Mesenchymal stem cell (in vitro differentiated cells and primary cell): ENCODE measurements around the gene ABHD17C.
A peak's percentile ranks its signal among the peaks of the same experiment; 100 is the strongest.

ENCODE experiments used
- DNase-seq: peaks from one replicate; pipeline ENCODE4 v3.0.0-alpha.2; 2013
- H2AFZ ChIP-seq: one replicate; pipeline ENCODE4 v1.6.1; 2013; ENCODE audit warnings: low read depth, mild to moderate bottlenecking, control low read depth, inconsistent platforms, low read length, moderate library complexity
- H2AK5ac ChIP-seq: 2 replicates; pipeline ENCODE4 v1.6.1; 2013; ENCODE audit warnings: low read length, moderate library complexity, mild to moderate bottlenecking, inconsistent platforms; ENCODE audit not compliant: severe bottlenecking
- H2BK120ac ChIP-seq: one replicate; pipeline ENCODE4 v1.6.1; 2013; ENCODE audit warnings: low read depth, mild to moderate bottlenecking, inconsistent platforms, low read length, moderate library complexity
- H2BK12ac ChIP-seq, 2 experiments: one replicate each; pipeline ENCODE4 v1.6.1; 2013; ENCODE audit warnings: inconsistent platforms in 2 of 2, low read length in 2 of 2, mild to moderate bottlenecking in 2 of 2, moderate library complexity in 2 of 2, control low read depth in 1 of 2
- H2BK15ac ChIP-seq: one replicate; pipeline ENCODE4 v1.6.1; 2013; ENCODE audit warnings: mild to moderate bottlenecking, low read depth, inconsistent platforms; ENCODE audit not compliant: poor library complexity, severe bottlenecking
- H2BK5ac ChIP-seq: 2 replicates; pipeline ENCODE4 v1.6.1; 2013; ENCODE audit warnings: low read depth, mild to moderate bottlenecking, low read length, control low read depth, inconsistent platforms; ENCODE audit not compliant: poor library complexity, severe bottlenecking
- H3K14ac ChIP-seq, 2 experiments: one replicate each; pipeline ENCODE4 v1.6.1; 2013; ENCODE audit warnings: inconsistent platforms in 2 of 2, low read length in 2 of 2, control low read depth in 1 of 2, mild to moderate bottlenecking in 1 of 2, moderate library complexity in 1 of 2
- H3K18ac ChIP-seq, 2 experiments: one replicate each; pipeline ENCODE4 v1.6.1; 2013; ENCODE audit warnings: inconsistent platforms in 2 of 2, low read length in 2 of 2, control low read depth in 1 of 2, low read depth in 1 of 2, mild to moderate bottlenecking in 1 of 2
- H3K23ac ChIP-seq, 2 experiments: one replicate each; pipeline ENCODE4 v1.6.1; 2013; ENCODE audit warnings: inconsistent platforms in 2 of 2, low read length in 2 of 2, mild to moderate bottlenecking in 2 of 2, moderate library complexity in 2 of 2, control low read depth in 1 of 2
- H3K27ac ChIP-seq: 2 replicates; pipeline ENCODE4 v1.5.1; 2013; ENCODE audit warnings: mild to moderate bottlenecking, moderate library complexity, low read length, control low read depth, inconsistent platforms; ENCODE audit not compliant: poor library complexity, severe bottlenecking
- H3K27me3 ChIP-seq, 2 experiments: 2 replicates each; pipeline versions ENCODE4 v1.6.1 to v1.7.0; 2013; ENCODE audit warnings: low read length in 2 of 2, mild to moderate bottlenecking in 2 of 2, moderate library complexity in 2 of 2, control low read depth in 1 of 2, inconsistent platforms in 1 of 2; ENCODE audit not compliant: control insufficient read depth in 1 of 2, insufficient read depth in 1 of 2
- H3K36me3 ChIP-seq, 2 experiments: 2 replicates each; pipeline versions ENCODE4 v1.6.1 to v1.7.0; 2013; ENCODE audit warnings: low read length in 2 of 2, control low read depth in 1 of 2, inconsistent platforms in 1 of 2, low read depth in 1 of 2, mild to moderate bottlenecking in 1 of 2; ENCODE audit not compliant: insufficient read depth in 2 of 2, control insufficient read depth in 1 of 2
- H3K4ac ChIP-seq, 2 experiments: one replicate each; pipeline ENCODE4 v1.6.1; 2013; ENCODE audit warnings: inconsistent platforms in 2 of 2, low read length in 2 of 2, mild to moderate bottlenecking in 2 of 2, moderate library complexity in 2 of 2, control low read depth in 1 of 2, low read depth in 1 of 2
- H3K4me1 ChIP-seq: 2 replicates; pipeline ENCODE4 v1.6.1; 2013; ENCODE audit warnings: low read depth, low read length, control low read depth; ENCODE audit not compliant: control insufficient read depth, insufficient read depth
- H3K4me2 ChIP-seq: 2 replicates; pipeline ENCODE4 v1.6.1; 2013; ENCODE audit warnings: low read length, mild to moderate bottlenecking, inconsistent platforms; ENCODE audit not compliant: poor library complexity, severe bottlenecking
- H3K4me3 ChIP-seq, 2 experiments: 2 replicates each; pipeline versions ENCODE4 v1.5.1 to v1.7.0; 2013; ENCODE audit warnings: low read length in 2 of 2, mild to moderate bottlenecking in 2 of 2, control low read depth in 1 of 2, low read depth in 1 of 2; ENCODE audit not compliant: insufficient read depth in 1 of 2
- H3K79me1 ChIP-seq: replicated peaks from 2 replicates; pipeline ENCODE4 v1.6.1; 2013; ENCODE audit warnings: mild to moderate bottlenecking, control low read depth, low read length, inconsistent platforms; ENCODE audit not compliant: poor library complexity, severe bottlenecking
- H3K9ac ChIP-seq: 2 replicates; pipeline ENCODE4 v1.7.0; 2013; ENCODE audit warnings: mild to moderate bottlenecking, low read length, moderate library complexity
- H3K9me3 ChIP-seq: 2 replicates; pipeline ENCODE4 v1.7.0; 2013; ENCODE audit warnings: mild to moderate bottlenecking, low read length; ENCODE audit not compliant: control insufficient read depth
- H4K8ac ChIP-seq: one replicate; pipeline ENCODE4 v1.6.1; 2013; ENCODE audit warnings: inconsistent platforms, mild to moderate bottlenecking, low read length, moderate library complexity
- H4K91ac ChIP-seq: one replicate; pipeline ENCODE4 v1.6.1; 2013; ENCODE audit warnings: mild to moderate bottlenecking, low read length, inconsistent platforms
- WGBS: methylation state at CpG from one replicate; pipeline ENCODE4 v1.1.7; 2013; ENCODE audit warnings: mixed read lengths; 5-methylcytosine and 5-hydroxymethylcytosine counted together

The ABHD17C gene

GRCh38 chr15:80739919-80740318, 44.8 kb downstream of the ABHD17C start:
- no peak overlapping the region for H3K14ac ChIP-seq
- H2BK12ac ChIP-seq: no peak overlapping the region
- no peak overlapping the region for H2BK15ac ChIP-seq
- 91% methylated on average over 3 of the region's 3 CpGs for WGBS
- no peak overlapping the region for H2AK5ac ChIP-seq
- no peak overlapping the region for H3K4ac ChIP-seq
- peaks cover 6% of the 10 kb centered on the region for H3K4me1 ChIP-seq
- H4K91ac ChIP-seq: no peak overlapping the region
- H4K8ac ChIP-seq: peak overlapping the region; percentile 23
- no peak overlapping the region for H2BK120ac ChIP-seq
- DNase-seq: no peak
- no peak overlapping the region for H2BK5ac ChIP-seq
- H3K9me3 ChIP-seq: no peaks in the 10 kb centered on the region
- no peak overlapping the region for H3K18ac ChIP-seq
- peaks cover 24% of the 10 kb centered on the region for H3K79me1 ChIP-seq
- peaks cover 0 to 12% of the 10 kb centered on the region in 2 experiments for H3K36me3 ChIP-seq
- H3K4me2 ChIP-seq: no peak overlapping the region
- no peak overlapping the region for H3K23ac ChIP-seq
- no peak overlapping the region for H2AFZ ChIP-seq
- H3K4me3 ChIP-seq: no peak overlapping the region
- H3K27me3 ChIP-seq: no peaks in the 10 kb centered on the region
- no peak overlapping the region for H3K27ac ChIP-seq
- H3K9ac ChIP-seq: no peak overlapping the region

GRCh38 chr15:80742081-80742480, 47.0 kb downstream of the ABHD17C start:
- H3K4ac ChIP-seq: no peak overlapping the region

GRCh38 chr15:80743189-80743833, 48.2 kb downstream of the ABHD17C start:
- Histone ChIP-seq H3K14ac (no peak overlapping the region), H4K8ac (peak overlapping the region; percentile 33), H2BK120ac (no peak overlapping the region), H3K4ac (no peak overlapping the region), H2BK5ac (no peak overlapping the region), H3K4me3 (no peak overlapping the region), H3K27ac (no peak overlapping the region), H2AK5ac (no peak overlapping the region), H2BK15ac (no peak overlapping the region), H2AFZ (no peak overlapping the region), H4K91ac (no peak overlapping the region), H2BK12ac (no peak overlapping the region), H3K79me1 (peaks cover 26% of the 10 kb centered on the region), H3K36me3 (peaks cover 3 to 7% of the 10 kb centered on the region in 2 experiments), H3K18ac (peak overlapping the region in 1 of 2 experiments; percentile 48), H3K9me3 (no peaks in the 10 kb centered on the region), H3K23ac (no peak overlapping the region), H3K9ac (no peak overlapping the region), H3K4me2 (no peak overlapping the region), H3K27me3 (no peaks in the 10 kb centered on the region), H3K4me1 (peaks cover 5% of the 10 kb centered on the region)
- 76% methylated on average over 11 of the region's 11 CpGs for WGBS
- DNase-seq: peak; percentile 72

More at GRCh38 chr15:80742081-80742480, 47.0 kb downstream of the ABHD17C start:
- Histone ChIP-seq H3K4me2 (no peak overlapping the region), H3K79me1 (peaks cover 24% of the 10 kb centered on the region), H4K8ac (no peak overlapping the region), H2BK5ac (no peak overlapping the region), H3K36me3 (peaks cover 0 to 12% of the 10 kb centered on the region in 2 experiments), H3K9me3 (no peaks in the 10 kb centered on the region), H3K14ac (no peak overlapping the region), H3K27me3 (no peaks in the 10 kb centered on the region), H4K91ac (no peak overlapping the region), H2BK120ac (no peak overlapping the region), H3K23ac (no peak overlapping the region), H2AK5ac (no peak overlapping the region), H3K4me3 (no peak overlapping the region), H2BK12ac (no peak overlapping the region), H3K27ac (no peak overlapping the region), H3K9ac (no peak overlapping the region), H3K4me1 (peaks cover 3% of the 10 kb centered on the region), H2BK15ac (no peak overlapping the region), H3K18ac (no peak overlapping the region), H2AFZ (no peak overlapping the region)
- WGBS: 91% methylated on average over 4 of the region's 4 CpGs
- DNase-seq: no peak

GRCh38 chr15:80744415-80744814, 49.3 kb downstream of the ABHD17C start:
- Histone ChIP-seq H3K18ac (no peak overlapping the region), H4K8ac (no peak overlapping the region), H3K36me3 (peaks cover 3 to 13% of the 10 kb centered on the region in 2 experiments), H3K4me3 (peak overlapping the region in 1 of 2 experiments; percentile 32), H3K4me1 (peaks cover 5% of the 10 kb centered on the region), H2BK120ac (no peak overlapping the region), H2BK12ac (peak overlapping the region; percentile 45 to 49), H3K14ac (no peak overlapping the region), H3K79me1 (peaks cover 27% of the 10 kb centered on the region), H2AK5ac (no peak overlapping the region), H3K9ac (peak overlapping the region; percentile 79), H3K9me3 (no peaks in the 10 kb centered on the region), H2BK15ac (no peak overlapping the region), H2BK5ac (no peak overlapping the region), H2AFZ (no peak overlapping the region), H3K27ac (no peak overlapping the region), H3K23ac (no peak overlapping the region), H4K91ac (no peak overlapping the region), H3K4me2 (no peak overlapping the region), H3K27me3 (no peaks in the 10 kb centered on the region), H3K4ac (no peak overlapping the region)
- no peak for DNase-seq
- WGBS: 71% methylated on average over 5 of the region's 6 CpGs
